Activated CD8-positive, alpha-beta T cell treated with anti-CD3 and anti-CD28 coated beads for 36 hours (primary cell): ENCODE results near the gene MISP3. TPM values are rescaled to one million over a fixed set of nuclear protein-coding genes. Genes with fewer than 3 reads are reported as not detected.

Source experiments
- ATAC-seq: fragments of 200-7000 bp; cut with Tn5 transposase; one replicate; pipeline ENCODE4 v1.10.0; 2021; ENCODE audit warnings: mild to moderate bottlenecking, moderate library complexity
- CTCF ChIA-PET: fragments of 350-600 bp; sonication (Branson Sonifier 250); formaldehyde crosslinking; loops from one replicate; lab custom pipeline; 2021; ENCODE audit warnings: antibody characterized with exemption; lab: Charles Lee
- POLR2A ChIA-PET: fragments of 350-600 bp; sonication (Branson Sonifier 250); formaldehyde crosslinking; loops from one replicate; lab custom pipeline; 2021; ENCODE audit warnings: antibody characterized with exemption; lab: Charles Lee
- DNase-seq: peaks from one replicate; pipeline ENCODE4 v3.0.0-alpha.2; 2020
- H3K27ac Mint-ChIP-seq: one replicate; pipeline ENCODE4 v1.8.0; 2021; ENCODE audit warnings: mild to moderate bottlenecking, mixed read lengths
- H3K27me3 Mint-ChIP-seq: one replicate; pipeline ENCODE4 v1.8.0; 2021; ENCODE audit warnings: mixed read lengths
- H3K36me3 Mint-ChIP-seq: one replicate; pipeline ENCODE4 v1.8.0; 2021; ENCODE audit warnings: low read depth, mixed read lengths
- H3K4me1 Mint-ChIP-seq: one replicate; pipeline ENCODE4 v1.8.0; 2021; ENCODE audit warnings: low read depth, mixed read lengths
- H3K4me3 Mint-ChIP-seq: one replicate; pipeline ENCODE4 v1.8.0; 2021; ENCODE audit warnings: mild to moderate bottlenecking, moderate library complexity, mixed read lengths
- H3K9me3 Mint-ChIP-seq: one replicate; pipeline ENCODE4 v1.8.0; 2021; ENCODE audit warnings: mixed read lengths
- intact Hi-C: fragments of 100-400 bp; cut with micrococcal nuclease; formaldehyde crosslinking; loops from one replicate; pipeline ENCODE4 v1.10.0; 2022
- total RNA-seq, 2 experiments: library from RNA; stranded (reverse); gene quantifications; one replicate each; pipeline ENCODE4 v1.2.3, GENCODE V29; 2021
- TF ChIP-seq, protein P1 (sequence below): fragments of 200-600 bp; IDR thresholded peaks from one replicate; pipeline ENCODE4 v1.8.0; 2022; ENCODE audit warnings: antibody characterized with exemption, mild to moderate bottlenecking

Gene MISP3
- total RNA-seq, 2 experiments from 2014 or later: 1.4 to 1.5 TPM

DNA sequence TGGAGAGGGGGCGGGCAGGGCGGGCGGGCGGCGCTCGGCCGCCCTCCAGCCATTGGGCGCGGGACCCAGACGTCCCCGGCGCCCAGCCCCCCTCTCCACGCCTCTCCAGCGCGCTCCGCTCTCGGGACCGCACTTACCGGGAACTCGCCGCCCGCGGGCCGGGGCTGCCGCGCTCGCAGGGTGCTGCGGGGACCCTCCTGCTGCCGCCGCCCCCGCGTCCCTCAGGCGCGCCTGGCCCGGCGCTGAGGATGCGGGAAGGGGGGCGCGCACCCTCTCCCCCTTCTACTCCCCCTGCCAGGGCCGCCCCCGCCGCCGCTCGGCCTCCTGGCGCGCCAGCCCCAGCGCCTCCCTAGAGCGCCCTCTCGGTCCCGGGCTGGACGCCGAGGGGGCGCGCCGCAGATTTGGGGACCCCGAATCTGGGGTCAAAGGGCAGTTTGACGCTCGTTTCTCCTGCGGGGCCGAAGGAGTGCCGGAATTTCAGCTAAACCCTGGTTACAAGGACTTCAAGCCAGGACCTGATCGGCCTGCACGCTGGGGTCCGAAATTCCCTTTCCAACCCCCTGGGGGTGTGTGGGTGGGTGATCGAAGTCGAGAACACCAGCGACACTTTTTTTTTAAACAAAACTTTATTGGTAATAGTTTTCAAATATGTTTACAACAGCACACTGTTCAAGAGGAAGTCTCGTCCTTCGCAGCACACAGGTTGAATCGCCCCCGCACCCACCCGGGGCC lies 18.7 kb downstream of the MISP3 start:
- ChIA-PET POLR2A (interaction anchor here (0.6 to 1.7 kb wide), 7 partner anchors 7 to 118 kb away, joined by 3 to 7 read pairs (median 4); a partner anchor contains a TSS), CTCF (interaction anchor here (1.3 to 3.7 kb wide), 4 partner anchors 12 to 46 kb away, joined by 4 to 29 read pairs (median 7); partner anchors contain the start of genes ASF1B and MISP3)
- TF ChIP-seq, protein P1, sequence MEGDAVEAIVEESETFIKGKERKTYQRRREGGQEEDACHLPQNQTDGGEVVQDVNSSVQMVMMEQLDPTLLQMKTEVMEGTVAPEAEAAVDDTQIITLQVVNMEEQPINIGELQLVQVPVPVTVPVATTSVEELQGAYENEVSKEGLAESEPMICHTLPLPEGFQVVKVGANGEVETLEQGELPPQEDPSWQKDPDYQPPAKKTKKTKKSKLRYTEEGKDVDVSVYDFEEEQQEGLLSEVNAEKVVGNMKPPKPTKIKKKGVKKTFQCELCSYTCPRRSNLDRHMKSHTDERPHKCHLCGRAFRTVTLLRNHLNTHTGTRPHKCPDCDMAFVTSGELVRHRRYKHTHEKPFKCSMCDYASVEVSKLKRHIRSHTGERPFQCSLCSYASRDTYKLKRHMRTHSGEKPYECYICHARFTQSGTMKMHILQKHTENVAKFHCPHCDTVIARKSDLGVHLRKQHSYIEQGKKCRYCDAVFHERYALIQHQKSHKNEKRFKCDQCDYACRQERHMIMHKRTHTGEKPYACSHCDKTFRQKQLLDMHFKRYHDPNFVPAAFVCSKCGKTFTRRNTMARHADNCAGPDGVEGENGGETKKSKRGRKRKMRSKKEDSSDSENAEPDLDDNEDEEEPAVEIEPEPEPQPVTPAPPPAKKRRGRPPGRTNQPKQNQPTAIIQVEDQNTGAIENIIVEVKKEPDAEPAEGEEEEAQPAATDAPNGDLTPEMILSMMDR: no peak
- Mint-ChIP-seq H3K4me1 (peaks cover 16% of the 10 kb centered on the region), H3K4me3 (peak overlapping the region; percentile 82), H3K36me3 (peaks cover 37% of the 10 kb centered on the region), H3K27ac (peak overlapping the region; percentile 97), H3K9me3 (peaks cover 11% of the 10 kb centered on the region), H3K27me3 (no peaks in the 10 kb centered on the region)
- intact Hi-C loops: no loop called here
- DNase-seq (peak; percentile 79), ATAC-seq (peak; percentile 72)

GRCh38 chr19:14091813-14092462 lies 19.4 kb downstream of the MISP3 start:
- POLR2A ChIA-PET: interaction anchor here (1.0 to 1.7 kb wide), 6 partner anchors 8 to 29 kb away, joined by 3 to 7 read pairs (median 4); a partner anchor contains a TSS
- TF ChIP-seq, protein P1: no peak
- DNase-seq: peak; percentile 79
- H3K27me3 Mint-ChIP-seq: no peaks in the 10 kb centered on the region
- peak; percentile 19 for ATAC-seq
- peak overlapping the region; percentile 82 for H3K4me3 Mint-ChIP-seq
- peak overlapping the region; percentile 97 for H3K27ac Mint-ChIP-seq
- H3K9me3 Mint-ChIP-seq: peaks cover 11% of the 10 kb centered on the region
- H3K4me1 Mint-ChIP-seq: peaks cover 16% of the 10 kb centered on the region
- intact Hi-C loops: no loop called here
- H3K36me3 Mint-ChIP-seq: peaks cover 36% of the 10 kb centered on the region
- CTCF ChIA-PET: interaction anchor here (1.3 to 3.7 kb wide), 4 partner anchors 12 to 45 kb away, joined by 4 to 29 read pairs (median 7); partner anchors contain the start of genes ASF1B and MISP3

DNA sequence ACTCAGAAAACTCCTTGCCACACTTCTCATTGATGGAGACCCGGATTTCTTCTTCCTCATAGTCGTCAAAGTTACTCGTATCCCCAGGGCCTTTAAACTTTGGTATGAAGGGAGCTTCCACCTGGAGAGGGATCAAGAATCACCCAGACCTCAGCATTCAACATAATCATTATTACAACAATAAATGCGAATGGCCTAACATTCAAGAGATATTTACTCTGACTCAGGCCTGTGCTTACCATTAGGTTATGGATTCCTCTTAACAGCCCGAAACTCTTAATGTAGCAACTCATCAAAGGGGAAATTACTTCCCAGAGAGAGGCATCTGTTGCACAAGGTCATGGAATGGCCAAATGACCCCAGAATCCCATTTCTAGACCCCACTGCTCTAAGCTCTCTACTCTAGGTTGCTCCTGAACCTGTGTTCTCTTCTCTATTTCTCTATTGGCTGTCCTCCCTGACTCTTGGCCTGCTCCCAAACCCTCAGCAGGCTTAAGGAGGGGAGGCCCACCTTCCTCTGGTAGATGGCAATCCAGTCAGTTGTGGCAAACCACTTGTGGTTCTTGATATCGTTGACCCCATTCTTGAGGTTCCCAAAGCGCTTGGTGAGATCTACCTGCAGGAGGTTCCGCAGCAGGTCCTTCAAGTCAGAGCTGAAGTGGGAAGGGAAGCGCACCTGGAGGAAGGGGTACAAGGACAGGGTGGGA lies 20.7 kb downstream of the MISP3 start:
- no peak for DNase-seq
- Mint-ChIP-seq H3K27ac (peak overlapping the region; percentile 30), H3K9me3 (peaks cover 11% of the 10 kb centered on the region), H3K4me3 (peak overlapping the region; percentile 43), H3K4me1 (peaks cover 16% of the 10 kb centered on the region), H3K27me3 (no peaks in the 10 kb centered on the region), H3K36me3 (peaks cover 32% of the 10 kb centered on the region)
- ChIA-PET POLR2A (interaction anchor here (1.1 to 1.6 kb wide), 4 partner anchors 12 to 19 kb away, joined by 3 to 5 read pairs (median 4); a partner anchor contains a TSS), CTCF (interaction anchor here (0.7 to 3.7 kb wide), 4 partner anchors 12 to 43 kb away, joined by 3 to 29 read pairs (median 6); partner anchors contain the start of genes ASF1B and MISP3)
- ATAC-seq: no peak
- intact Hi-C loops: no loop called here
- TF ChIP-seq, protein P1: no peak

- DNase-seq: no peak
- no peak overlapping the region for H3K27ac Mint-ChIP-seq
- POLR2A ChIA-PET: interaction anchor here (0.8 kb wide), 1 partner anchor 41 kb away, joined by 4 read pairs; the partner anchor contains the start of gene ASF1B
These were observed 22.3 kb downstream of the MISP3 start for GRCh38 chr19:14094854-14095253.

More at GRCh38 chr19:14094854-14095253, 22.3 kb downstream of the MISP3 start:
- intact Hi-C loops: no loop called here
- peaks cover 11% of the 10 kb centered on the region for H3K9me3 Mint-ChIP-seq
- no peak overlapping the region for H3K4me3 Mint-ChIP-seq
- H3K4me1 Mint-ChIP-seq: peaks cover 10% of the 10 kb centered on the region
- peaks cover 23% of the 10 kb centered on the region for H3K36me3 Mint-ChIP-seq
- H3K27me3 Mint-ChIP-seq: no peaks in the 10 kb centered on the region
- TF ChIP-seq, protein P1: no peak
- CTCF ChIA-PET: interaction anchor here (3.7 kb wide), 1 partner anchor 19 kb away, joined by 29 read pairs; a partner anchor contains a TSS
- ATAC-seq: no peak
